Neural progenitor cell (in vitro differentiated cells): ENCODE data around the gene SPDL1.

Source experiments
- EZH2 ChIP-seq: fragments of 200-600 bp; sonication (generic); IDR thresholded peaks from 2 replicates; pipeline ENCODE4 v1.6.1; 2017; ENCODE audit warnings: antibody characterized with exemption, mild to moderate bottlenecking, moderate library complexity
- TF ChIP-seq, protein P1 (sequence below): fragments of 200-600 bp; sonication (generic); IDR thresholded peaks from 2 replicates; pipeline ENCODE4 v1.5.1; 2017; ENCODE audit warnings: antibody characterized with exemption, mild to moderate bottlenecking

DNA sequence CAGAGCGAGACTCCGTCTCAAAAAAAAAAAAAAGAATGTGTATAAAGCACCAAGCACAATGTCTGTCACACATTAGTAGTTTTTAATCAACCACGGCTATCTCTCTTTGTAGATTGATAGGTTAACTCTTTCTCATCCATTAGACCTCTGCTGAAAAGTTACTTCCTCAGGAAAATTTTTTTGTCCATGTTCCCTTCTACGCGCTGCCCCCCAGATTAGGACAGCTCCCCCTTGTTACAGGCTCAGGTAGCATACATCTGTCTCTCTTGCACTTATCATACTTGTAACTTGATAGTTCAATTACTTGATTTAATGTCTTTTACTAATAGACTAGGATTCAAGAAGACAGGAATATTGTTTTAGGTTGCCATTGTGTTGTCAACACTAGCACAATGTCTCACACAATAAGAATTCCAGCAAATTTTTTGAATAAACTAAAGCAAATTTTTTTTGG lies 1.5 kb downstream of the SPDL1 start:
- no peak for TF ChIP-seq EZH2
- TF ChIP-seq, protein P1, sequence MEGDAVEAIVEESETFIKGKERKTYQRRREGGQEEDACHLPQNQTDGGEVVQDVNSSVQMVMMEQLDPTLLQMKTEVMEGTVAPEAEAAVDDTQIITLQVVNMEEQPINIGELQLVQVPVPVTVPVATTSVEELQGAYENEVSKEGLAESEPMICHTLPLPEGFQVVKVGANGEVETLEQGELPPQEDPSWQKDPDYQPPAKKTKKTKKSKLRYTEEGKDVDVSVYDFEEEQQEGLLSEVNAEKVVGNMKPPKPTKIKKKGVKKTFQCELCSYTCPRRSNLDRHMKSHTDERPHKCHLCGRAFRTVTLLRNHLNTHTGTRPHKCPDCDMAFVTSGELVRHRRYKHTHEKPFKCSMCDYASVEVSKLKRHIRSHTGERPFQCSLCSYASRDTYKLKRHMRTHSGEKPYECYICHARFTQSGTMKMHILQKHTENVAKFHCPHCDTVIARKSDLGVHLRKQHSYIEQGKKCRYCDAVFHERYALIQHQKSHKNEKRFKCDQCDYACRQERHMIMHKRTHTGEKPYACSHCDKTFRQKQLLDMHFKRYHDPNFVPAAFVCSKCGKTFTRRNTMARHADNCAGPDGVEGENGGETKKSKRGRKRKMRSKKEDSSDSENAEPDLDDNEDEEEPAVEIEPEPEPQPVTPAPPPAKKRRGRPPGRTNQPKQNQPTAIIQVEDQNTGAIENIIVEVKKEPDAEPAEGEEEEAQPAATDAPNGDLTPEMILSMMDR, result no peak
